GM18907 (cell line): ENCODE measurements around the gene WDR90.
A peak's percentile ranks its signal among the peaks of the same experiment; 100 is the strongest.

ENCODE experiments used
- ATAC-seq: cut with Tn5 transposase; IDR thresholded peaks from one replicate; pipeline ENCODE4 v1.9.1; 2021; ENCODE audit warnings: mild to moderate bottlenecking, moderate library complexity; ENCODE audit not compliant: unreplicated experiment

WDR90 gene

DNA sequence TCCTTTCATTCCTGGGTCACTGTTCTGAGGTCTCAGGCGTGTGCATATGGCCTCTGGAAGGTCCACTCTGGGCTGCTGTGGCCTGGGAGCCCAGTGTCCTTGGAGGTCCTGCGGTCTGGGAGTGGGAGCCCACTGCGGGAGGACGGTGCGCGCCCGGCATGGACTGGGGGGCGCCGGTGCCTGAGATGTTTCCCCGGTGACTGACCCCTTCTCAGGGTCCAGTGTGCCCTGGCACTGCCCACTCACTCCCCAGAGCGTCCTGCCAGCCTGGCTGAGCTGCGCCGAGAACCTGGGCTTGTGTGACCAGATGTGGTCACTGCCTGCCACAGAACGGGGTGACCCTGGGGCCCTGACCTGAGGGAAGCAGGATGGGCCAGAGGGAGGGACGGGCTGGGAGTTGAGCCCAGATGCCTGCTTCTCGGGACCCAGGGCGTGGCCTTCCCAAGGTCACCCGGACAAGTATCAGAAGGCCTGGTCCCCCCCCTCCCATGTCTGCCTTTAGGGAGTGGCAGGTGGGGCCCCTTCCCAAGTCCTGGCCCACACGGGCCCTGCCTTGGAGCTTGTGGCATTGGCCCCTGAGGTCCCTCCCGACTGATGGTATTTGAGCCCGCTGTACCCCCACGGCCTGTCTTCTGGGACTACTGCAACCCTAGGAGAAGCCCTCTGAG lies 25.2 kb downstream of the WDR90 start:
- no peak for ATAC-seq

DNA sequence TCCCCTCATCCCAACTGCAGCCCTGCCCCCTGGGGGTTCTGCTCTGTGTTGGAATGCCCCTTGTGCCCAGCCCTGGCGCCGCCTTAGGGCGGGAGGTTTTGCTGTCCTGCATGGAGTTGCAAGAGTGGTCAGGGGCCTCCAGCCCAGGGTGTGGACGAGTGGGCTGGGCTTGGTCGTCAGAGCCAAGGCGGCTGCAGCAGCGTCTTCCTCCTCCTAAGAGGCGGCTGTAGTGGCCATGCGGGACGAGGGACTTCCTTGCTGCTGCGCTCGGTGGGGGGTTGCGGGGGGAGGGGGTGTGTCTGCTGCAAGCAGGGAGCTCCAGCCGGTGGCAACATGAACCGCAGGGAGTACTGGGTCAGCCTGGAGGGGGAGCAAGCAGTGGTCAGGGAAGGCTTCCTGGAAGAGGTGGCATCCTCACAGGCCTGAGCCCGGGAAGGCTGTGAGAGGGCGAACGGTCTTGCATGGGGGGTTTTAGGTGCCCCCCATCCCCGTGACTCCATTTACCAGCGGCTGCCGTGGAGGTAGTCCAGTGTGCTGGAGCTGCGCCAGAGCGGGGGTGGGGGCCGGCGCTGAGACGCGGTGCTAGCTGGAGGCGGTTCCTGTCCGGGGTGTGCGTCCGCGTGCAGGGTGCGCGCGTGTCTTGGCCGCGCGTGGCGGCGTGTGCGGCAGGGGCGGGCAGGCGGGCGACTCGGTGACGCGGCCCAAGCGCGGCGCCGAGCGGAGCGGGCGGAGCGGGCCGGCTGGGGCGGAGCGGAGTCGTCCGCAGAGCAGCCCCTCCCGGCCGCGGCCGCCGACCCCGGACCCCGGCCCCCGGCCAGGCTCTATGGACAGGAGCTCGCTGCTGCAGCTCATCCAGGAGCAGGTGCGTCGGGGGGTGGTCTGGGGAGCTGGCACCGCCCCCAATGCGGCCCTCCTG lies 26.1 kb downstream of the WDR90 start, which contains the start of gene RHBDL1:
TSS of gene RHBDL1 (plus strand) at position 704 of the 916 bp plus-strand sequence. CDS start at position 824, 120 bp downstream.
- ATAC-seq, result no peak

DNA sequence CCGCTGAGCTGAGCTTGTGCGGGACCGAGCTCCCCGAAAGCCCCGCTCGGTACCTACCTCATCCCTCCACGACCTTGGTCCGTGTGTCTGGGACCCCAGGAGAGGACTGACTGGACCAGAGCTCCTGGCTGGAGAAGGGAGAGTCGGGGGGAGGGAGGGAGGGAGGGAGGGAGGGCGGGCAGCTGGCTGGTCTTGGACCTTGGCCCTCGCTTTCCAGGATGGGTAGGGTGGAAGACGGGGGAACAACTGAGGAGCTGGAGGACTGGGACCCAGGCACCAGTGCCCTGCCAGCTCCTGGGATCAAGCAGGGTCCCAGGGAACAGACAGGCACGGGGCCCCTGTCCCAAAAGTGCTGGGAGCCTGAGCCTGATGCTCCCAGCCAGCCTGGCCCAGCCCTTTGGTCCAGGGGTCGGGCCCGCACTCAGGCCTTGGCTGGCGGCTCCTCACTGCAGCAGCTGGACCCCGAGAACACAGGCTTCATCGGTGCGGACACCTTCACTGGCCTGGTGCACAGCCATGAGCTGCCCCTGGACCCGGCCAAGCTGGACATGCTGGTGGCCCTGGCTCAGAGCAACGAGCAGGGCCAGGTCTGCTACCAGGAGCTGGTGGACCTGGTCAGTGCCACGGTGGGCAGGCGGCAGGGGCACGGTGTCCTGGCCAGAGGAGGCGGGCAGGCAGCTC lies 26.9 kb downstream of the WDR90 start:
- ATAC-seq, result no peak

DNA sequence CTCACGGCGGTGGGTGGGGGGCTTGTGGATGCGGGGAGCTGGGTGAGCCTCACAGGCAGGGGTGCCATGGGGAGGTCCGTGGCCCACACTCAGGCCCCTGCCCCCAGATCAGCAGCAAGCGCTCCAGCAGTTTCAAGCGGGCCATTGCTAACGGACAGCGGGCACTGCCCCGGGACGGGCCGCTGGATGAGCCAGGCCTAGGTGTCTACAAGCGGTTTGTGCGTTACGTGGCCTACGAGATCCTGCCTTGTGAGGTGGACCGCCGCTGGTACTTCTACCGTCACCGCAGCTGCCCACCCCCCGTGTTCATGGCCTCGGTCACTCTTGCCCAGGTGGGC lies 27.4 kb downstream of the WDR90 start:
- ATAC-seq, result no peak

DNA sequence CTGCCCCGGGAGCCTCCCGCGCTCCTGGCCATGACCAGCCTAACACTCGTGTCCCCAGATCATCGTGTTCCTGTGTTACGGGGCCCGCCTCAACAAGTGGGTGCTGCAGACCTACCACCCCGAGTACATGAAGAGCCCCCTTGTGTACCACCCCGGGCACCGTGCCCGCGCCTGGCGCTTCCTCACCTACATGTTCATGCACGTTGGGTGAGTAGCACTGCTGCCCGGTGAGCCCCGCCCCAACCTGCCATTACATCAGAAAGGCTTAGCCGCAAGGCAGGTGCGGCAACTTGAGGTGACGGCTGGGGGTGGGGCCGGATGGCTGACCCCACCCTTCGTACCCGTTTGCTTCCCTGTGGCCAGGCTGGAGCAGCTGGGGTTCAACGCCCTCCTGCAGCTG lies 27.7 kb downstream of the WDR90 start:
- no peak for ATAC-seq

DNA sequence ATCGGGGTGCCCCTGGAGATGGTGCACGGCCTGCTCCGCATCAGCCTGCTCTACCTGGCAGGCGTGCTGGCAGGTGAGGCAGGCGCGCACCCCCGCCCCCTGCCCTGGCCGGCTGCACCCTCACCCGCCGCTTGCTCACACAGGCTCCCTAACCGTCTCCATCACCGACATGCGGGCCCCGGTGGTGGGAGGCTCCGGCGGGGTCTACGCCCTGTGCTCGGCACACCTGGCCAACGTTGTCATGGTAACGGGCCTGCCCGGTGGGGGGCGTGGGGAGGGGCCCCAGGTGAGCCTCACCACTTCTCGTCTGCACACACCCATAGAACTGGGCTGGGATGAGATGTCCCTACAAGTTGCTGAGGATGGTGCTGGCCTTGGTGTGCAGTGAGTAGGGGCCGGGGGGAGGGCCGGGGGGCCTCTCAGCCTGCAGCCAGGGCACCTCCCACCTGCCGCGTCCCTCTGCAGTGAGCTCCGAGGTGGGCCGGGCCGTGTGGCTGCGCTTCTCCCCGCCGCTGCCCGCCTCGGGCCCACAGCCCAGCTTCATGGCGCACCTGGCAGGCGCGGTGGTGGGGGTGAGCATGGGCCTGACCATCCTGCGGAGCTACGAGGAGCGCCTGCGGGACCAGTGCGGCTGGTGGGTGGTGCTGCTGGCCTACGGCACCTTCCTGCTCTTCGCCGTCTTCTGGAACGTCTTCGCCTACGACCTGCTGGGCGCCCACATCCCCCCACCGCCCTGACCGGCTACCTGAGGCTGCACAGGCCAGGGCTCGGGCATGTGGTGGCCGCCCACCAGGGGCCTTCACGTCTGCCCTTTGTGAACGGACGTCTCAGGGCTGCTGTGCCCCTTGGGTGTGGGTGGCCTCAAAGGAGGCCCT lies 28.4 kb downstream of the WDR90 start:
- no peak for ATAC-seq

DNA sequence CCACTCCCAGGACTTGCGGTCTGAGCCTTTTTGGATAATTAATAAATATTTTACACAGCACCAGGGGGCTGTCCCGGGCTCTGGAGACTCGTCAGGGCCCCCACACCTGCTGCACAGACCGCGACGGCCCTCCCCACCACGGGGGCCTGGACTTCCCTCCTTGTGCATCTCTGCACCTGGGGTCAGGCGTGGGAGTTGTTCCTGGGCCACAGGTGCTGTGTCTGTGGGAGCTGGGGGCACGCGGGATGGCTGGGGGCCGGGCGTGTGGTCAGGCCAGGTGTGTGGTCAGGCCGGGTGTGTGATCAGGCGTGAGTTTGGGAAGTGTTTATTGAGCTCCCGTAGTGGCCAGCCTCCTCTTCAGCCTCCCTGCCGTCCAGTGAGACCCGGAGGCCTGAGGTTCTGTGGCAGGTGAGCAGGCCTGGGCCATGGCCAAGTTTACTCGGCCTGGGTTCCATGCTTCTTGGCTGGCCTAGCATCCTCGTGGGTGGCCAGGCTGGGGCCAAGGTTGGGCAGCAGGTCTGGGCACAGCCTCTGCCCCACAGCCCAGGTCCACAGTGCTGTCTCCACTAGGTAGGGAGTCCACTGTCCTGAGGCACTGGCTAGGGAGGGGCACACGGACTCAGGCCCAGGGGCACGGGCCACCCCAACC lies 29.2 kb downstream of the WDR90 start:
- ATAC-seq, result no peak

DNA sequence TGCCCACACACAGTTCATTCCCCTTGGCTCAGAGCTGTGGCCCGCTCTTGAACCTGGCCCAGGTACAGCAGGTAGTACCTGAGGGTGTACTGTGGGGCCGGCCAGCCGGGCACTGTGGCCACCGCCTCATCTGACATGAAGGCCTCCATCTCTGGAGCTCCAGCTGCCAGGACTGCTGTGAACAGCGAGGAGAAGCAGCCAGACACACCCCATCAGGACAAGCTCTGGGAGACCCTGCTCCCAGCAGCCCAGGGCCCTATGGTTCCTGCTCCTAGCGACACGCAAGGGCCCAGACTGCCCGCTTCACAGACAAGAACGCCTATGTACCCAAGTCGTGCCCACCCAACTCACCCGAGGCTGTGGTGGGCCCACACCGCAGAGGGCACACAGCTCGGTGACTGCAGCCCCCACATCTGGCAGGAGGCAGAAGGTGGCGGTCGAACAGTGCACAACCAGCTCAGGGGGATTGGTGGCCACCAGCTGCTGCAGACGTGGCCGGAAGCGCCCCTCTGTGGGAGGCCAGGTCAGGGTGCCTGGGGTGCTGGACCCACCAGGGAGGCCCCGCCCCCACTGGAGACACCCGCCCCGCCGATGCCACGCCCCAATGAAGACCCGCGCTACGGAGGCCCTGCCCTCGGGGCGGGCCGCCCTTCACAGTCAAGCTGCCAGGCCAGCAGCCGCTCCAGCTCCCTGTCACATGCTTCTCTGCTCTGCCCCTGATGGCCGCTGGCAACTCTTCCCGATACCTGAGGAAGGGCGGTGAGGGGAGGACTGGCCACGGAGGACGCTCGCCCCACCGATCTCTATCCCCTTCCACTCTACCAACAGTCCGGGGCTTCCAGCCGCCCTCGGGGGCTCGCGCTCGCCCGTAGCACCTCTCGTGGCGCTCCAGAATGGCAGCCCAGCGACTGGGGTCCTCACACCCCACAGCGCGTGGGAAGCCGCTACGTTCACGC lies 30.0 kb downstream of the WDR90 start:
- peak; percentile 13 for ATAC-seq

DNA sequence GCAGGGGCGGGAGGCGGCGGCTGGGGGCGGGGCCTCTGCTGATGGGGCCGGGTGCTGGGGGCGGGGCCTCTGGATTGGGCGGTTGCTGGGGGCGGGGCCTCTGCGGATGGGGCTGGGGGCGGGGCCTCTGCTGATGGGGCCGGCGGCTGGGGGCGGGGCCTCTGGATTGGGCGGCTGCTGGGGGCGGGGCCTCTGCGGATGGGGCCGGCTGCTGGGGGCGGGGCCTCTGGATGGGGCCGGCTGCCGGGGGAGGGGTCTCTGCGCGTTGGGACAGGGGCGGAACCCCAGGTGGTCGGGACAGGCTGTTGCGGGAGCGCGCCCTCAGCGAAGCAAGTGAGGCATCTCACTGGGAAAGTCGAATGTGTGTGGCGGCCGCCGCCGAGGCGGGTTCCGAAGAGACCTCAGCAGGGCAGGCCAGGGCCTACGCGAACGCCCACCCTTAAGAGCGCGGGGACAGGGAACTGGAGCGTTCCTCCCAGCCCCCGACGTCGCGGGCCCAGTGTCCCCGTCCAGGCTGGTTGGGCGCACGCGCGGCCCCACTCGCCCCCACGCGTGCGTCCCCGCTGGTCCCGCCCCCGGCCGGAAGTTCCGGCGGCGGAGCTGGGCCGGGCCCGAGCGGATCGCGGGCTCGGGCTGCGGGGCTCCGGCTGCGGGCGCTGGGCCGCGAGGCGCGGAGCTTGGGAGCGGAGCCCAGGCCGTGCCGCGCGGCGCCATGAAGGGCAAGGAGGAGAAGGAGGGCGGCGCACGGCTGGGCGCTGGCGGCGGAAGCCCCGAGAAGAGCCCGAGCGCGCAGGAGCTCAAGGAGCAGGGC lies 30.9 kb downstream of the WDR90 start, which contains the start of gene STUB1:
TSS of gene STUB1 (plus strand) at position 597 of the 811 bp plus-strand sequence. CDS start at position 713, 116 bp downstream.
- peak; percentile 30 for ATAC-seq

DNA sequence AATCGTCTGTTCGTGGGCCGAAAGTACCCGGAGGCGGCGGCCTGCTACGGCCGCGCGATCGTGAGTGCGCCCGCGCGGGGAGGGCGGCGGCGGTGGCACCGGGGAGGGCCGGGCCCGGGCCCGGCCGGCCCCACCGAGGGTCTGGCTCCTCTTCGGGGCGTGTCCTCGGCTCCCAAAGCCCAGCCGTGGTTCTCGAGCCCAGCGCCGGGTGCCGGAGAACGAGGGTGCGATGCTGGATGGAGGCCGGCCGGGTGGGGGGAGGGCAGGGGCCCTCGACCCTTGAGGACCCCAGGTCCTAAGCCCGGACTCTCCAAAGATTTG lies 31.4 kb downstream of the WDR90 start:
- no peak for ATAC-seq

DNA sequence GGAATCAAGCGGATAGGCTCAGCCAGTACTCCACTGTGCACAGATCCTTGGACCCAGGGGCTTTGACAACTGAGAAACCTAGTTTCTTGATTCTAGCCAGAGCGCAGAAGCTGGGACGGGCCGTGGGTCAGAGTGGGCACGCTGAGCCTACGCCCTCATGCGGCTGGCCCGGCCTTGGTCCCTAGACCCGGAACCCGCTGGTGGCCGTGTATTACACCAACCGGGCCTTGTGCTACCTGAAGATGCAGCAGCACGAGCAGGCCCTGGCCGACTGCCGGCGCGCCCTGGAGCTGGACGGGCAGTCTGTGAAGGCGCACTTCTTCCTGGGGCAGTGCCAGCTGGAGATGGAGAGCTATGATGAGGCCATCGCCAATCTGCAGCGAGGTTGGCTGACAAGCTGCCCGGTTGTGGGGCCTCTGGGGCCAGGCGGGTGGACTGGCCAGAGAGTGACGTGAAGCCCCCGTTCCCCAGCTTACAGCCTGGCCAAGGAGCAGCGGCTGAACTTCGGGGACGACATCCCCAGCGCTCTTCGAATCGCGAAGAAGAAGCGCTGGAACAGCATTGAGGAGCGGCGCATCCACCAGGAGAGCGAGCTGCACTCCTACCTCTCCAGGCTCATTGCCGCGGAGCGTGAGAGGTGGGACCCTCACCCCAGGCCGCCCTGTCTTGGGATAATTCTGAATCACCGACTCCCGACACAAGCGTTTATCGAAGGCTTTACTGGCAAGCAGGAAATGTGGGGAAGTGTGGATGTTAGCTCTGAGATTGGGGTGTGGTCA lies 32.0 kb downstream of the WDR90 start:
- ATAC-seq, result no peak

DNA sequence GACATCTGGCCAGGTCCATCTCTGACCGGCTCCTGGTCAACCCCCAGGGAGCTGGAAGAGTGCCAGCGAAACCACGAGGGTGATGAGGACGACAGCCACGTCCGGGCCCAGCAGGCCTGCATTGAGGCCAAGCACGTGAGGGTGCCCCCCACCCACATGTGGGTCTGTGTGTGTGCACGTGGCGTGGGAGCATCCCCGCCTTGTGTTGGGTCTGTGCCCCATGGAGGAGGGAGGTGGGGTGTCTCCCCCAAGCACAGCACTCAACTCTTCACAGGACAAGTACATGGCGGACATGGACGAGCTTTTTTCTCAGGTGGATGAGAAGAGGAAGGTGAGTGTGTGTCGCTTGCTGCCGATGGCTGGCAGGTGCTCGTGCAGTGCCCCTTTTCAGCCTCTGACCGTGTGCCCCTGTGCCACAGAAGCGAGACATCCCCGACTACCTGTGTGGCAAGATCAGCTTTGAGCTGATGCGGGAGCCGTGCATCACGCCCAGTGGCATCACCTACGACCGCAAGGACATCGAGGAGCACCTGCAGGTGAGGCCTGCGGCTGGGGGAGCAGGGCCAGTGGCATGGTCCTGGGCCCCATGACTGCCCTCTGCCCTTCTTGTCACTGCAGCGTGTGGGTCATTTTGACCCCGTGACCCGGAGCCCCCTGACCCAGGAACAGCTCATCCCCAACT lies 32.7 kb downstream of the WDR90 start:
- no peak for ATAC-seq

DNA sequence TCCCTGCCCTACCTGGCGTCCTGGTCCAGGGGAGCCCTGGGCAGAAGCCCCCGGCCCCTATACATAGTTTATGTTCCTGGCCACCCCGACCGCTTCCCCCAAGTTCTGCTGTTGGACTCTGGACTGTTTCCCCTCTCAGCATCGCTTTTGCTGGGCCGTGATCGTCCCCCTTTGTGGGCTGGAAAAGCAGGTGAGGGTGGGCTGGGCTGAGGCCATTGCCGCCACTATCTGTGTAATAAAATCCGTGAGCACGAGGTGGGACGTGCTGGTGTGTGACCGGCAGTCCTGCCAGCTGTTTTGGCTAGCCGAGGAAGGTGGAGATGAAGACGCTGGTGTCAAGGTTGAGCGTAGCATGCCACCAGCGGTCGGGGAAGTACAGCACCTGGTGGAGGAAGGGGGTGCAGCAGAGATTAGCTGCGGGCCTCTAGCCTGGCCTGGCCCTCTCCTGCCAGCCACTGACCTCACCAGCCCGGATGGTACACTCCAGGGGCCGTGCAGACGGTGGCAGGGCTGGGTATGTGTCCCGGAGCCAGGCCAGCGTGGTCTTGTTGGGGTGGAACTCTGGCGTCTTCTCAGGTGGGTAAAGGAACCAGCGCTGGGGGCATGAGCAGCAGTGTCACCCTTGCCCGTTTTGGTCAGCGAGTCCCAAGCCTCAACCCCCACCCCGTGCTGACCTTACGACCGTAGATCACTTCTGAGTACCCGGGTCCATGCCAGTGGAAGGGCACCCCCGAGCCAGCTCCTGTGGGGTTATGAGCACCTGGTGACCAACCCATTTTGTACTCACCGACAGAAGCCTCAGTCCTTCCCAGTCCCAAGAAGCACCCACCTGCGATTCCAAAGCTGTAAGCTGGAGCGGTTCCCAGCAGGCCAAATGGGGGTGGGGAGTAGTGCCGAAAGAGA lies 33.6 kb downstream of the WDR90 start:
- no peak for ATAC-seq

DNA sequence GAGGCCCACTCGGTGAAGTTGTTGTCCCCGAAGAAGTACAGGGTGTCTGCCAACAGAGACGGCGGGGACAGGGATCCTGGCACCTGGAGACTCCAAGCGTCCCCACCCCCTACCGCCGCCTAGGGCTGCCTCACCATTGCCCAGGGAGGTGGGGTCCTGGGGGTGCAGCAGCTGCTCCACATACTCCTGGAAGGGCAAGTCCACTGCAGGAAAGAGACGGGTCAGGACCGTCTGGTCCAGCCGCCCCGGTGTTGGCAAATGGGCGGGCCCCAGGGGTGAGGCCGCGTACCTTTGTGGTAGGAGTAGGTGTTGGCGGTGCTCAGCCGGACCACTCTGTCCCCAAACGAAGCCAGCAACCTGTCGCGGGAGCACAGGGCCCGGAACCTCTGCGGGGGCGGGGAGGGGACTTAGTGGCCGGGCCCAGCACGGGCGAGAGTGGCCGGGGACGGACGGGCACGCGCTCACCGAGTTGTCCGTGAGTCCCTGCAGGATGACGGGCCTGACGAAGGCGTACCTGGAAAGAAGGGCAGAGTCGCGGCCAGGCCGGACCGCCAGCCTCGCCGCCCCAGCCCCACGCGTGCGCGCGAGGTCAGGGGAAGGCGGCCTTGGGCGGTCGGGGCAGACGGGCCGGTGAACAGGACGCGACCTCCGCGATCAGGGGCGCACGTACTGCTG lies 34.4 kb downstream of the WDR90 start:
- no peak for ATAC-seq

DNA sequence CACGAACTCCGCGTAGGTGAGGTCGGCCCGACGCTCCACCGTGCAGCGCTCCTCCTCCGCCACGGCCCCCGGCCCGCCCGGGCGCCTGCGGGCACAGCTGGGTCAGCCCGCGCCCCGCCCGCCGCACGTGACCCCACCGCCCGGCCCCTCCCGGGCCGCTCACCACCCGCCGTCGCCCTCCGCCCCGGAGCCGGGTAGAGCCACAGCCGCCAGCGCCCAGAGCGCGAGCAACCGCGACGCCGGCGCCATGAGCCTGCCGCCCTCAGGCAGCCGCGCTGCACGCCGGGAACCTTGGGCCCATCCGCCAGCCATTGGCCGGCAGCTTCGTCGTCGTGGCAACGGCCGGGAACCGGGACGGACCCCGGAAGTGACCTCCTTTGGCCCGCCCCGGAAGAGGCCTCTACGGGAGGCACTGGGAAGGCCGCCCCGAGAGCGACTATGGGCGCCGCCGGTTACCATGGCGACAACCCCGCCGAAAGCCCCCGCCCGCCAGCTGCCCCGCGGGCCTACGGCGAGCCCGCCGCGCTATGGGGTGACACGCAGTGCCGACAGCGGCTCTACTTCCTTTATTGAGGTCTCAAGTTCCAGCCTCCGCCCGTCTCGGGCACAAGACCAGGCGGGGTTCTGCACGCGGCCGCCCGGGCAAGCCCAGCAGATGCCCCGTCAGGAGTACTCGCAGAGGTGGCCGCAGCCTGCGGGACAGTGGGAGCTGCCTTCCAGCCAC lies 35.1 kb downstream of the WDR90 start, which contains the start of gene JMJD8:
TSS of gene JMJD8 (minus strand) at position 264 of the 724 bp plus-strand sequence. CDS start at position 249, 15 bp downstream.
- ATAC-seq, result peak; percentile 59
